NCI-H748 treated with DMSO at 0.1 percent for 48 hours (cell line): ENCODE measurements around the gene TXLNA.

Experiments
- DNase-seq: peaks from one replicate; lab custom pipeline; 2025; lab: John Stamatoyannopoulos, UW

TXLNA gene

GRCh38 chr1:32215629-32216480, 36.4 kb downstream of the TXLNA start:
- DNase-seq = no peak

GRCh38 chr1:32216566-32216965, 37.1 kb downstream of the TXLNA start:
- DNase-seq = no peak

GRCh38 chr1:32219022-32219421, 39.5 kb downstream of the TXLNA start:
- DNase-seq = no peak

GRCh38 chr1:32220746-32221580, 41.5 kb downstream of the TXLNA start:
- no peak for DNase-seq

GRCh38 chr1:32221581-32221979, 42.1 kb downstream of the TXLNA start:
- DNase-seq = no peak

- peak; percentile 76 for DNase-seq
Measured at GRCh38 chr1:32221980-32222755, 42.7 kb downstream of the TXLNA start, which contains the start of the genes EIF3I and TMEM234. EIF3I (plus strand) TSS chr1:32222407; CDS start chr1:32222442, 35 bp downstream. TMEM234 (minus strand) TSS chr1:32222353; CDS start chr1:32222322, 31 bp downstream.

- no peak for DNase-seq
Measured at GRCh38 chr1:32223683-32224082, 44.2 kb downstream of the TXLNA start.

- DNase-seq = no peak
Measured at GRCh38 chr1:32224285-32224684, 44.8 kb downstream of the TXLNA start.

- DNase-seq = no peak
Measured at GRCh38 chr1:32228771-32229170, 49.3 kb downstream of the TXLNA start.

- no peak for DNase-seq
Measured at GRCh38 chr1:32231843-32232432, 52.5 kb downstream of the TXLNA start.

GRCh38 chr1:32232558-32233304, 53.3 kb downstream of the TXLNA start:
- DNase-seq = no peak

GRCh38 chr1:32234792-32235191, 55.3 kb downstream of the TXLNA start:
- DNase-seq = no peak

GRCh38 chr1:32239337-32239736, 59.9 kb downstream of the TXLNA start:
- DNase-seq = no peak

GRCh38 chr1:32239790-32240139, 60.3 kb downstream of the TXLNA start:
- DNase-seq = peak; percentile 13

GRCh38 chr1:32240140-32240951, 60.9 kb downstream of the TXLNA start:
- peak; percentile 34 for DNase-seq

- no peak for DNase-seq
Measured at GRCh38 chr1:32241001-32241763, 61.7 kb downstream of the TXLNA start.

- DNase-seq = no peak
Measured at GRCh38 chr1:32242341-32242851, 62.9 kb downstream of the TXLNA start.

- no peak for DNase-seq
Measured at GRCh38 chr1:32246888-32247273, 67.4 kb downstream of the TXLNA start, which contains the start of gene FAM167B. FAM167B (plus strand) TSS chr1:32247222; CDS start chr1:32247422, 200 bp downstream.

GRCh38 chr1:32247452-32247851, 68.0 kb downstream of the TXLNA start:
- no peak for DNase-seq
